Left kidney (tissue), 2 donors: ENCODE measurements around the gene ZNF862. TPM values are rescaled to one million over a fixed set of nuclear protein-coding genes. Genes with fewer than 3 reads are reported as not detected.
"Not testable (repeated sequence)": the region's sequence is repeated elsewhere in the genome, so short reads cannot be mapped to it uniquely, and the experiment has no call there.

Experiments
- DNase-seq: peaks from one replicate; pipeline ENCODE4 v3.0.0-alpha.2; 2013
- polyA plus RNA-seq: library from polyadenylated mRNA; unstranded; fragments of 120-200 nt; gene quantifications from one replicate; pipeline ENCODE4 v1.2.1, GENCODE V29; 2013; ENCODE audit not compliant: insufficient read length

ZNF862 gene
- polyA plus RNA-seq, 1 donor, result 27.0 TPM

- no peak for DNase-seq
Observed at GRCh38 chr7:149824301-149824741, 13.9 kb upstream of the ZNF862 start.

GRCh38 chr7:149824748-149825566 is 13.2 kb upstream of the ZNF862 start:
- no peak for DNase-seq

DNA sequence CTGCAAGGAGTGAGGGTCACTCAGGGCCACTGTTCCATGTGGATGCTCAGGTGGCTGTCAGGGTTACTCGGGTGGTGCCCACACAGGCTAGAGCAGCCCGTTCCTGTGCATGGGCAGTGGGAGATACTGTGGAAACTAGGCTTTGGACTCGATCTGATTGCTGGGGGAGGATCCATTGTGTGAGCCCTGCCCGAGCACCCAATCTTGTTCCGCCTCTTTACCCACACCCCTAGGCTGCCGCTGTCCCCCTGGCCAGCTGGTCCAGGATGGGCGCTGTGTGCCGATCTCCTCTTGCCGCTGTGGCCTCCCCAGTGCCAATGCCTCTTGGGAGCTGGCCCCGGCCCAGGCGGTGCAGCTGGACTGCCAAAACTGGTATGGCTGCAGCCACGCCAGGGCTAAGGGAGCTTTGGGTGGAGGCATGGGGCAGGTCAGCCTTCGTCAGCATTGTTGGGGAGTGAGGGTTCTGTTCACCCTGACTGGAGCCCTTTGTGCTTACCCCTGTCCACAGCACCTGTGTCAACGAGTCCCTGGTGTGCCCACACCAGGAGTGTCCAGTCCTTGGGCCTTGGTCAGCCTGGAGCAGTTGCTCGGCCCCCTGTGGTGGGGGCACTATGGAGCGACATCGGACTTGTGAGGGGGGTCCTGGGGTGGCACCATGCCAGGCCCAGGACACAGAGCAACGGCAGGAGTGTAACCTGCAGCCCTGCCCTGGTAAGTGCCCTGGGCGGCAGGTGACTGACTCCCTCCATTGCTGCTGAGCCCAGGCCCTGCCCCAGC is 12.4 kb upstream of the ZNF862 start:
- no peak for DNase-seq

DNA sequence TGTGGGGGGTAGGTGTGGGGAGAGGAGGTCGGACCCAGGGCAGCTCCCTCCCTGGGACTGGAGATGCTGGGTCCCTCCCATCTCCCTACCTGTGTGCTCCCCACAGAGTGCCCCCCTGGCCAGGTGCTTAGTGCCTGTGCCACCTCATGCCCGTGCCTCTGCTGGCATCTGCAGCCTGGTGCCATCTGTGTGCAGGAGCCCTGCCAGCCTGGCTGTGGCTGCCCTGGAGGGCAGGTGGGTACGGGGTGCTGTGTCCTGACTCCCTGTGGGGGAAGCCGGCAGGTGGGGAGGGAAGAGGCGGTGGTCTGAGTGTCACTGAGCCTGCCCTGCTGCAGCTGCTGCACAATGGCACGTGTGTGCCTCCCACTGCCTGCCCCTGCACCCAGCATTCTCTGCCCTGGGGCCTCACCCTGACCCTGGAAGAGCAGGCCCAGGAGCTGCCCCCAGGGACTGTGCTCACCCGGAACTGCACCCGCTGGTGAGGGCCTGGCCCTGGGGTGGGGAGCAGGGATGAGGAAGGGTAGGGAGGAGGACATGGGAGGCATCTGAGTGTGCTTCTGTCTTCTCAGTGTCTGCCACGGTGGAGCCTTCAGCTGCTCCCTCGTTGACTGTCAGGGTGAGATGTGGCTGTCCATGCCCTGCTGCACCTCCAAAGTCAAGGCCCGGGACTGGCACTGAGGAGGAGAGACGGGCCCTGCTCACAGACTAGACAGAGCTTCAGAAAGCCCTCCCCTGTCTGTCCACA is 11.7 kb upstream of the ZNF862 start:
- no peak for DNase-seq

- DNase-seq, result no peak
Observed at GRCh38 chr7:149827089-149827981, 10.8 kb upstream of the ZNF862 start.

DNA sequence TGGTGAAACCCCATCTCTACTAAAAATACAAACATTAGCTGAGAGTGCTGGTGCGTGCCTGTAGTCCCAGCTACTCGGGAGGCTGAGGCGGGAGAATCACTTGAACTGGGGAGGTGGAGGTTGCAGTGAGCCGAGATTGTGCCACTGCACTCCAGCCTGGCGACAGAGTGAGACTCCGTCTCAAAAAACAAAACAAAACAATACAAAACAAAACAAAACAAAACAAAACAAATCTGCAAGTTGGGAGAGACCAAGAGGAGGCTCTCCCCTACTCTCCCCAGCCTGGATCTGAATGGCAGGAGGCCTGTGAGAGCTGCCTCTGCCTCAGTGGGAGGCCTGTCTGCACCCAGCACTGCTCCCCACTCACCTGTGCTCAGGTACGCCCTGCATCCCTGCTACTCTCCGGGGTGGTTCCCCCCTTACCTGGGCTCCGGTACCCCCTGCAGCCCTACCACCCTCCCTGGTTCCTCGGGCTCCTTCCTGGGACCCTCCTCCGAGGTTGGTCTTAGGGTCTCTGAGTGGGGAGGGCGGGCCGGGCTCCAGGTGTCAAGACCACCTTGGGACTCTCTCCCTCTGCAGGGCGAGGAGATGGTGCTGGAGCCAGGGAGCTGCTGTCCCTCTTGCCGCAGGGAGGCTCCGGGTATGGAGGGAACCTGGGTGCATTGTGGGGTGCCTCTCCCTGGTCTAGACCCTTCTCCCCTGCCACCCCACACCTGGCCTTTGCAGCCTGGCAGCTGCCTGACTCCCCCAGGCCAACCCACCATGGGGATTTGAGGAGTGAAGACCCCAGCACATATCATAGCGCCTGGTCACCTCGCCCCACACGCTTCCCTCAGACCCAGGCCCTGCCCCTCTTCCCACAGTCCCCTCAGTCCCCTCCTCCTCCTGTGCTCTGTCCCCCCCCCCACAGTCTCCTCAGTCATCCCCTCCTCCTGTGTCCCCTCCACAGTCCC is 9.5 kb upstream of the ZNF862 start:
- no peak for DNase-seq

- DNase-seq, result not testable (repeated sequence)
Observed at GRCh38 chr7:149830527-149830926, 7.6 kb upstream of the ZNF862 start.

DNA sequence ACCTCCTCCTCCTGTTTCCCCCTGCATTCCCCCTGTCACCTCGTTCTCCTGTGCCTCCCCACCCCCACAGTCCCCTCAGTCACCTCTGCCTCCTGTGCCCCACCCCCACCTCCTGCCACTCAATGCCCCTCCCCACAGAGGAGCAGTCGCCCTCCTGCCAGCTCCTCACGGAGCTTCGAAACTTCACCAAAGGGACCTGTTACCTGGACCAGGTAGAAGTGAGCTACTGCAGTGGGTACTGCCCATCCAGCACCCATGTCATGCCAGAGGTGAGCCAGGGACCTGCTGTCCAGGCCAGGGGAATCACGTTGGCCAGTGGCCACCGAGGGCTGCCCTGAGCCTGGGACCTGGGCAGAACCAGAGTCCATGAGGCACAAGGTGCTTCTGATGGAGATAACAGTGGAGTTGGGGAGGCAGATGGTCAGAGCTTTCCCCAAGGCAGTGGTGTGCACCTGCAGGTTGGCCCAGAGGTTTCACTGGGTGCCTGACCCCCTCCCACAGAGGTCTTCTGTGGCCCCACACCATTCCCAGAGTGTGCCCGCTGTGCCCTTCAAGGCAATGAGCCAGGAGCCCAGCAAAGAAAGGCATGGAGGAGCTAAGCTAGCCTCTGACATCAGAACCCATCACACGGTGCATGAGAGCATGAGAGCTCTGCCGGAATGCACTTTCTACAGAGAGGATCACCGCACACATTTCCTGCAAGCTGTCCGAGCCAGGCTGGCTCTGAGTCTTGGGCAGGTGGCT is 7.0 kb upstream of the ZNF862 start:
- DNase-seq, result no peak

- no peak for DNase-seq
Observed at GRCh38 chr7:149831741-149832219, 6.4 kb upstream of the ZNF862 start.

DNA sequence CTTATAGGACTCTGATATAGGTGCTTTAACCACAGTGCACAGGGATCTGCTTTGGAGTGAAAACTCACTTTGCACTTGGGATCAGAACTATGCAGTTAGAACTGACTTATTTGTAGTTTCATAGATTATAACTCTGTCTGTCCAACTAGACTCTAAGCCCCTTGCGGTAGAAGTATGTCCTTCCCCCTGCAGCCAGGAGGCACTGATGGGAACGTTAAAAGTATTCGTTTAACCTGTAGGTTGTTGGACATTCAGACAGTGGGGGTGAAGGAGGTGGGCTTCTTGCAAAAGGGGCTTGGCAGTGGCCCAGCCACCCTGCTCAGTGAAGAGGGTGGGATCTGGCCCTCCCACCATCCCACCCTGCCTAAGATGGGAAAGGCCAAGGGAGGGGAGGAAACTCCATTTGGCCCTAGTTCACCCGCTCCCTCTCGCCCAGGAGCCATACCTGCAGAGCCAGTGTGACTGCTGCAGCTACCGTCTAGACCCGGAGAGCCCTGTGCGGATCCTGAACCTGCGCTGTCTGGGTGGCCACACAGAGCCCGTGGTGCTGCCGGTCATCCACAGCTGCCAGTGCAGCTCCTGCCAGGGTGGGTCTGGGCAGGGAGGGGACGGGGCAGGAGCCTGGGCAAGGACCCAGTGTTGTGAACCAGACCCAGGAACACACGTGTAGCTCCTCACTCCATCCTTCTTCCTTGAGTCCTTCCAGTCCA is 5.7 kb upstream of the ZNF862 start:
- DNase-seq, result no peak

DNA sequence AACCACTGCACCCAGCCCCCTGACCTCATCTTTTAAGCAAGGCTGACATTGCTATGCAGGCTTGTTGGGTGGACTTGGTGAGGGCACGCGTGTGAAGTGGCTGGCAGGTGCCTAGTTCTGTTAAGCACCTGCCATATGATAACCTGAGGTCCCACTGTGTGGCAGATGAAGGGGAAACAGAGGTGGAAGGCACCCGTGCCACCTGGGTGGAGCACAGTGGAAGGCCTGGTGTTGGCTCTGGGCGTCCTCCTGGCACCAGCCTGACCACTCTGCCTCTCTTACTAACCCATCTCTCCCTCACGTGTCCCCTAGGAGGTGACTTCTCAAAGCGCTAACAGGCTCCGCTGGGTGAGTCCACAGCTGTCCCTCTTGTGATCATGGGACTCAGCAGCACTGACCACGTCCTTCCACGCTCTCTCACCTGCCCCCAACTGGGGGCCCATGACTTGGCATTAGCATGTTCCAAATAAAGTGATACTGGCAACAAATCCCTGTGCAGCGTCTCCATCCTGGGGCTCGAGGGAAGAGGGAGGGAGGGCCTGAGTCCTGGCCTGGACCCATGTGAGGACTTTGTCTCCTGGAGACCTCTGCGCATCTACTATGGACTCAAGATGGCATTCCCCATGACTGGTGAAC is 4.6 kb upstream of the ZNF862 start:
- no peak for DNase-seq

GRCh38 chr7:149834601-149835000 is 3.6 kb upstream of the ZNF862 start:
- DNase-seq, result no peak

DNA sequence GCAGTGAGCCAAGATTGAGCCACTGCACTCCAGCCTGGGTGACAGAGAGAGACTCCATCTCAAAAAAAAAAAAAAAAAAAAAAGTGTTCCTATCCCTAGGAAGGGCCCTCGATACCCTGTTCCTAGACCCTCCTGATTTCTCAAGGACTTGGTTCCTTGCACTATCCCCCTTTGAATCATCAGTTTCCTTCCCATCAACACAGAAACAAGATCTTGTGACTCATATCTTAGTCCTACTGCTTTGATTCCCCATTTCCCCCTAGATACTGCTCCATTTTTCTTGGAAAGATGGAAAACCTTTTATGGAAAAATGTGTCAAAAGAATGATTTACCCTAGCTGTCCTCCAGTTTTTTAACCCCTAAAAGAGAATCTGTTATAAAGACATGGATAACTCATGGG is 1.7 kb upstream of the ZNF862 start:
- no peak for DNase-seq

- no peak for DNase-seq
Observed at GRCh38 chr7:149837564-149838223, 481 bp upstream of the ZNF862 start.

- no peak for DNase-seq
Observed at GRCh38 chr7:149838992-149839408, 825 bp downstream of the ZNF862 start.

- no peak for DNase-seq
Observed at GRCh38 chr7:149839933-149840332, 1.8 kb downstream of the ZNF862 start.

DNA sequence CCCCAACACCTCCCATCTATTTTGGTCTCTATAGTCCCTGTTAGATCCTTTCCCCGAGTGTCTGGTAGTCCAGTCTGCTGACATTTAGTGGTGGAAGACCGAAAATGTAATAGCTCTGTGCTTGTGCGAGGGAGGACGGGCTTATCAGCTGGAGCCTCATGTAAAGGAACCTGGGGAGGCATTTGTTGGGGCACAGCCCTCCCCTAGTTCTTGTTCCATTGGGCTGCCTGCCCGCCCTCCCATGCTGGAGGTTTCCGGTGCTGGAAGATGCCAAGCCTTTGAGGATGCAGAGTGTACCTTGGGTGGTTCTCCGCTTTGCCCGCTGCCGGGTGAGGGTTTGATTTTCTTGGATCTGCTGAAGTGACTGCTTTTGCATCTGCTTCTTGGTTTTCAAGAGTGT is 5.4 kb downstream of the ZNF862 start:
- DNase-seq, result no peak

GRCh38 chr7:149844445-149844844 is 6.3 kb downstream of the ZNF862 start:
- no peak for DNase-seq
